ENCODE measurements around the gene ZNF524.

The ZNF524 gene

GRCh38 chr19:55640577-55641425 lies 40.7 kb downstream of the ZNF524 start, which contains the start of gene ZNF580:
Gene ZNF580, plus strand, starts transcription at chr19:55641002. Its CDS starts 1,507 bp downstream, at chr19:55642509.
- H3K4me3 ChIP-seq (ENCODE audit: control insufficient read depth, low read depth, low read length) = peak within 1 kb of the TSS; percentile 73
- no peak for DNase-seq (ENCODE audit: low read depth)
- no peak for TF ChIP-seq CTCF (IDR thresholded peaks at IDR 0.05; ENCODE audit: control insufficient read depth, insufficient read depth, low read depth, low read length, missing control alignments)

- DNase-seq (ENCODE audit: low read depth) = no peak
- TF ChIP-seq CTCF (IDR thresholded peaks at IDR 0.05; ENCODE audit: control insufficient read depth, insufficient read depth, low read depth, low read length, missing control alignments) = no peak
- peak overlapping the region; percentile 73 for H3K4me3 ChIP-seq (ENCODE audit: control insufficient read depth, low read depth, low read length)
Measured at GRCh38 chr19:55641426-55642152, 41.5 kb downstream of the ZNF524 start.

- peak overlapping the region; percentile 78 for H3K4me3 ChIP-seq (ENCODE audit: control insufficient read depth, low read depth, low read length)
- DNase-seq (ENCODE audit: low read depth) = no peak
- no peak for TF ChIP-seq CTCF (IDR thresholded peaks at IDR 0.05; ENCODE audit: control insufficient read depth, insufficient read depth, low read depth, low read length, missing control alignments)
Measured at GRCh38 chr19:55642153-55643002, 42.3 kb downstream of the ZNF524 start.

GRCh38 chr19:55643003-55643886 lies 43.2 kb downstream of the ZNF524 start, which contains the start of gene ZNF581:
Gene ZNF581, plus strand, starts transcription at chr19:55643649. Its CDS starts 923 bp downstream, at chr19:55644572.
- DNase-seq (ENCODE audit: low read depth) = no peak
- no peak for TF ChIP-seq CTCF (IDR thresholded peaks at IDR 0.05; ENCODE audit: control insufficient read depth, insufficient read depth, low read depth, low read length, missing control alignments)
- H3K4me3 ChIP-seq (ENCODE audit: control insufficient read depth, low read depth, low read length) = peak within 1 kb of the TSS; percentile 78

- no peak for DNase-seq (ENCODE audit: low read depth)
- no peak for TF ChIP-seq CTCF (IDR thresholded peaks at IDR 0.05; ENCODE audit: control insufficient read depth, insufficient read depth, low read depth, low read length, missing control alignments)
Measured at GRCh38 chr19:55643887-55644176, 43.7 kb downstream of the ZNF524 start.

More at GRCh38 chr19:55643887-55644176, 43.7 kb downstream of the ZNF524 start:
- H3K4me3 ChIP-seq (ENCODE audit: control insufficient read depth, low read depth, low read length) = peak overlapping the region; percentile 78

Data from AG09309 (cell line).